Endothelial cell of umbilical vein (primary cell): ENCODE data around the gene VPS52. TPM values are rescaled to one million over a fixed set of nuclear protein-coding genes. Genes with fewer than 3 reads are reported as not detected.

Experiments
- BruUV-seq: library from RNA; stranded (reverse); fragments of 400-500 nt; replicated peaks from 2 replicates; lab custom pipeline; 2021; lab: Mats Ljungman, UMichigan
- CTCF ChIA-PET: fragments of 300-600, 350-600 bp; sonication (Branson Sonifier 250); formaldehyde crosslinking; loops from one replicate; lab custom pipeline; 2021; ENCODE audit warnings: antibody characterized with exemption, inconsistent platforms; lab: Charles Lee
- POLR2A ChIA-PET: fragments of 300-600, 350-600 bp; sonication (Branson Sonifier 250); formaldehyde crosslinking; loops from one replicate; lab custom pipeline; 2021; ENCODE audit warnings: antibody characterized with exemption, inconsistent platforms; lab: Charles Lee
- DNase-seq: peaks from one replicate; pipeline ENCODE4 v3.0.0-alpha.2; 2011; ENCODE audit warnings: low read depth, low spot score
- FAIRE-seq: peaks from 2 replicates; lab custom pipeline; 2011; peaks lifted over from hg19 to GRCh38; lab: Jason Lieb, UNC
- H2AFZ ChIP-seq: 2 replicates; pipeline ENCODE4 v1.6.0; 2012; ENCODE audit warnings: low read depth, low read length, control low read depth, inconsistent platforms
- H3K27ac ChIP-seq: 2 replicates; pipeline ENCODE4 v1.5.1; 2011; ENCODE audit warnings: low read depth, mild to moderate bottlenecking, control low read depth, low read length, moderate library complexity; ENCODE audit not compliant: insufficient read depth
- H3K27me3 ChIP-seq, 2 experiments: 2 replicates each; pipeline versions ENCODE4 v1.6.0 to v1.6.1; 2011; ENCODE audit warnings: low read length in 2 of 2, mixed read lengths in 1 of 2; ENCODE audit not compliant: control insufficient read depth in 2 of 2, insufficient read depth in 2 of 2
- H3K36me3 ChIP-seq, 2 experiments: 2 replicates in 1 of 2; 3 replicates in 1 of 2; pipeline ENCODE4 v1.5.1; 2011; ENCODE audit warnings: low read length in 2 of 2, mild to moderate bottlenecking in 1 of 2, moderate library complexity in 1 of 2; ENCODE audit not compliant: control insufficient read depth in 2 of 2, insufficient read depth in 2 of 2; ENCODE audit errors: extremely low read depth in 1 of 2
- H3K4me1 ChIP-seq: 3 replicates; pipeline ENCODE4 v1.5.1; 2011; ENCODE audit warnings: mild to moderate bottlenecking, low read length; ENCODE audit not compliant: control insufficient read depth, insufficient read depth; ENCODE audit errors: extremely low read depth
- H3K4me2 ChIP-seq: 2 replicates; pipeline ENCODE4 v1.6.1; 2011; ENCODE audit warnings: low read length, control low read depth, mixed read lengths; ENCODE audit not compliant: insufficient read depth
- H3K4me3 ChIP-seq, 3 experiments: fragments of 200-600 bp in 1 of 3; sonication (generic), shearing (Covaris generic) in 1 of 3; replicated peaks in 1 of 3; 2 replicates each; pipeline ENCODE4 v1.5.1; 2011 to 2016; ENCODE audit warnings: control low read depth in 3 of 3, low read length in 3 of 3, mild to moderate bottlenecking in 2 of 3, inconsistent platforms in 1 of 3, low read depth in 1 of 3, moderate library complexity in 1 of 3; ENCODE audit not compliant: insufficient read depth in 1 of 3
- H3K79me2 ChIP-seq: 2 replicates; pipeline ENCODE4 v1.6.0; 2012; ENCODE audit warnings: low read length, inconsistent platforms; ENCODE audit not compliant: control insufficient read depth, insufficient read depth
- H3K9ac ChIP-seq: replicated peaks from 2 replicates; pipeline ENCODE3; 2011; ENCODE audit warnings: low read length, control low read depth; ENCODE audit not compliant: insufficient read depth; ENCODE audit errors: extremely low read depth
- H3K9me1 ChIP-seq: replicated peaks from 3 replicates; pipeline ENCODE4 v1.6.0; 2011; ENCODE audit warnings: mild to moderate bottlenecking, low read length; ENCODE audit not compliant: control insufficient read depth, insufficient read depth; ENCODE audit errors: extremely low read depth
- H3K9me3 ChIP-seq: replicated peaks from 2 replicates; pipeline ENCODE4 v1.5.1; 2012; ENCODE audit warnings: low read length, inconsistent platforms; ENCODE audit not compliant: control insufficient read depth, insufficient read depth
- H4K20me1 ChIP-seq: replicated peaks from 2 replicates; pipeline ENCODE3; 2011; ENCODE audit warnings: mild to moderate bottlenecking, low read length; ENCODE audit not compliant: control insufficient read depth, insufficient read depth; ENCODE audit errors: extremely low read depth
- EZH2 ChIP-seq: IDR thresholded peaks from 2 replicates; pipeline ENCODE4 v1.6.1; 2012; ENCODE audit warnings: borderline replicate concordance, low read depth, mild to moderate bottlenecking, moderate library complexity, low read length, inconsistent platforms; ENCODE audit not compliant: severe bottlenecking
- FOS ChIP-seq: IDR thresholded peaks from 2 replicates; pipeline ENCODE4 v1.6.1; 2011; ENCODE audit warnings: mild to moderate bottlenecking, low read length, moderate library complexity, borderline replicate concordance; ENCODE audit not compliant: insufficient read depth
- GATA2 ChIP-seq: IDR thresholded peaks from 2 replicates; pipeline ENCODE4 v1.7.0; 2011; ENCODE audit warnings: low read depth, mild to moderate bottlenecking, moderate library complexity, mixed read lengths, low read length; ENCODE audit not compliant: insufficient read length, insufficient read depth
- JUN ChIP-seq: IDR thresholded peaks from 2 replicates; pipeline ENCODE4 v1.6.1; 2011; ENCODE audit warnings: borderline replicate concordance, low read depth; ENCODE audit not compliant: insufficient read length, insufficient read depth
- MYC ChIP-seq: IDR thresholded peaks from one replicate; pipeline ENCODE4 v1.6.1; 2011; ENCODE audit warnings: mild to moderate bottlenecking, low read depth, low read length
- POLR2A ChIP-seq: IDR thresholded peaks from 2 replicates; pipeline ENCODE4 v1.6.1; 2012; ENCODE audit warnings: low read depth, mild to moderate bottlenecking, control low read depth, low read length
- POLR2AphosphoS5 ChIP-seq: IDR thresholded peaks from 2 replicates; pipeline ENCODE4 v1.6.1; 2012; ENCODE audit warnings: low read depth, mild to moderate bottlenecking, control low read depth, low read length, moderate library complexity; ENCODE audit not compliant: insufficient read depth
- dilution Hi-C: fragments of 300-500 bp; cut with MboI; formaldehyde crosslinking; loops from one replicate; pipeline ENCODE4 v1.15.0; 2019; ENCODE audit warnings: low sequenced_read_pairs; ENCODE audit not compliant: extremely low pct_ligation_motif_present
- intact Hi-C: fragments of 100-400 bp; cut with micrococcal nuclease; formaldehyde crosslinking; loops from one replicate; pipeline ENCODE4 v1.10.0; 2022
- polyA plus RNA-seq, 4 experiments: library from polyadenylated mRNA; depleted of rRNA in 3 of 4; stranded (reverse) in 3 of 4; unstranded in 1 of 4; fragments of >200 nt; gene quantifications; 2 replicates each; pipeline versions ENCODE4 v1.2.1 to v1.2.3, GENCODE V29; 2011 to 2012; ENCODE audit warnings: missing spikeins in 1 of 4
- total RNA-seq: library from RNA; stranded (reverse); gene quantifications from 2 replicates; pipeline ENCODE4 v1.2.3, GENCODE V29; 2021

VPS52 gene
- total and polyA plus RNA-seq, 2 donors (not counting 3 experiments of a cell fraction or from before 2014, with no cell fraction given), result 49.2 to 112 TPM

DNA sequence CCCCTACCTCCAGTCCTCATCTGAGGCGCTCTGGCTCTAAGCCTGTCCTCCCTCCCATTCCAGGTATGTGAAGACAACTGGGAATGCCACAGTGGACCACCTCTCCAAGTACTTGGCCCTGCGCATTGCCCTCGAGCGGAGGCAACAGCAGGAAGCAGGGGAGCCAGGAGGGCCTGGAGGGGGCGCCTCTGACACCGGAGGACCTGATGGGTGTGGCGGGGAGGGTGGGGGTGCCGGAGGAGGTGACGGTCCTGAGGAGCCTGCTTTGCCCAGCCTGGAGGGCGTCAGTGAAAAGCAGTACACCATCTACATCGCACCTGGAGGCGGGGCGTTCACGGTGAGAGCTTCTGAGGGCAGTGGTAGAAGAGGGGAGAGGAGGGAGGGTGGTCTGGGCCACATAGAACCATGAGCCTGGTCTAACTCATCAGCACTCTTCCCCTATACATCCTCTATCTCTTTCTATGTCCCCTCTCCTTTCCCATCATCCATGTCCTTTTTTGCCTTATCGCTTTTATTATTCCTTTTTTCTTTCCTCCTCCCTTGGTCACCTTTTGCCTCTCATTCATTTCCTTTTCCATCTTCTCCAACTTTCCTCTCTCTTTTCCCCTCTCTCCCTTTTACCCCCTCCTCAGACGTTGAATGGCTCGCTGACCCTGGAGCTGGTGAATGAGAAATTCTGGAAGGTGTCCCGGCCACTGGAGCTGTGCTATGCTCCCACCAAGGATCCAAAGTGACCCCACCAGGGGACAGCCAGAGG, 59.8 kb downstream of the VPS52 start:
- H3K4me3 ChIP-seq, result no peak overlapping the region
- intact Hi-C loops, result no loop called here
- no peak for FAIRE-seq
- BruUV-seq, result no TSS peak
- no peak overlapping the region for H3K27ac ChIP-seq
- H3K9ac ChIP-seq, result no peak overlapping the region
- no peaks in the 10 kb centered on the region for H4K20me1 ChIP-seq
- DNase-seq, result no peak
- no peak overlapping the region for H2AFZ ChIP-seq
- peaks cover 3 to 5% of the 10 kb centered on the region in 2 experiments for H3K27me3 ChIP-seq
- POLR2A ChIA-PET, result no interaction called here
- CTCF ChIA-PET, result interaction anchor here (1.9 kb wide), 1 partner anchor 37 kb away, joined by 13 read pairs; no protein-coding TSS in a partner anchor
- peaks cover 11% of the 10 kb centered on the region for H3K4me1 ChIP-seq
- peaks cover 0 to 3% of the 10 kb centered on the region in 2 experiments for H3K36me3 ChIP-seq
- no peaks in the 10 kb centered on the region for H3K9me1 ChIP-seq
- H3K4me2 ChIP-seq, result no peak overlapping the region
- no peaks in the 10 kb centered on the region for H3K9me3 ChIP-seq
- no peaks in the 10 kb centered on the region for H3K79me2 ChIP-seq
- dilution Hi-C loops, result no loop called here
- no peak for TF ChIP-seq FOS
- TF ChIP-seq GATA2, result no peak
- TF ChIP-seq POLR2A, result no peak
- no peak for TF ChIP-seq JUN
- no peak for TF ChIP-seq POLR2AphosphoS5
- TF ChIP-seq MYC, result no peak

DNA sequence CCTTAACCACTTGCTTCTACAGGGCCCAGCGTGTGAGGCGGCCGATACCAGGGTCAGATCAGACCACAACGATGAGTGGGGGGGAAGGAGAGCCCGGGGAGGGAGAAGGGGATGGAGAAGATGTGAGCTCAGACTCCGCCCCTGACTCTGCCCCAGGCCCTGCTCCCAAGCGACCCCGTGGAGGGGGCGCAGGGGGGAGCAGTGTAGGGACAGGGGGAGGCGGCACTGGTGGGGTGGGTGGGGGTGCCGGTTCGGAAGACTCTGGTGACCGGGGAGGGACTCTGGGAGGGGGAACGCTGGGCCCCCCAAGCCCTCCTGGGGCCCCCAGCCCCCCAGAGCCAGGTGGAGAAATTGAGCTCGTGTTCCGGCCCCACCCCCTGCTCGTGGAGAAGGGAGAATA, 60.5 kb downstream of the VPS52 start:
- ChIA-PET CTCF (no interaction called here), POLR2A (no interaction called here)
- peaks cover 0 to 3% of the 10 kb centered on the region in 2 experiments for H3K36me3 ChIP-seq
- dilution Hi-C loops (no loop called here), intact Hi-C loops (no loop called here)
- TF ChIP-seq JUN (no peak), EZH2 (no peak)
- H3K4me1 ChIP-seq, result peaks cover 17% of the 10 kb centered on the region
- H2AFZ ChIP-seq, result no peak overlapping the region
- no peaks in the 10 kb centered on the region for H4K20me1 ChIP-seq
- FAIRE-seq (no peak), DNase-seq (no peak)
- H3K9me1 ChIP-seq, result no peaks in the 10 kb centered on the region
- no peaks in the 10 kb centered on the region for H3K9me3 ChIP-seq
- no TSS peak for BruUV-seq
- H3K27ac ChIP-seq, result no peak overlapping the region
- H3K4me2 ChIP-seq, result no peak overlapping the region
- no peak overlapping the region for H3K4me3 ChIP-seq
- no peak overlapping the region for H3K9ac ChIP-seq
- peaks cover 3 to 5% of the 10 kb centered on the region in 2 experiments for H3K27me3 ChIP-seq
- no peaks in the 10 kb centered on the region for H3K79me2 ChIP-seq
